Spinal cord (tissue), 10 donors: ENCODE data around the gene BPIFB2. TPM values are rescaled to one million over a fixed set of nuclear protein-coding genes. Genes with fewer than 3 reads are reported as not detected.

Source experiments
- DNase-seq, 6 donors: peaks; one replicate each; pipeline versions ENCODE4 v3.0.0 to v3.0.0-alpha.2; 2013 to 2015; ENCODE audit warnings: low spot score in 6 of 6, low read depth in 4 of 6
- H3K27ac ChIP-seq: one replicate; pipeline ENCODE4 v1.5.1; 2013; ENCODE audit warnings: low read depth, low read length, control low read depth
- H3K27me3 ChIP-seq: one replicate; pipeline ENCODE4 v1.6.1; 2013; ENCODE audit warnings: low read length; ENCODE audit not compliant: control insufficient read depth, insufficient read depth
- H3K36me3 ChIP-seq: one replicate; pipeline ENCODE4 v1.6.1; 2013; ENCODE audit warnings: low read length; ENCODE audit not compliant: control insufficient read depth, insufficient read depth
- H3K4me1 ChIP-seq: one replicate; pipeline ENCODE4 v1.6.1; 2013; ENCODE audit warnings: low read length; ENCODE audit not compliant: control insufficient read depth, insufficient read depth
- H3K4me3 ChIP-seq: one replicate; pipeline ENCODE4 v1.5.1; 2013; ENCODE audit warnings: low read depth, low read length, control low read depth
- H3K9me3 ChIP-seq: one replicate; pipeline ENCODE4 v1.6.1; 2013; ENCODE audit warnings: low read length; ENCODE audit not compliant: control insufficient read depth, insufficient read depth
- WGBS: methylation state at CpG from one replicate; pipeline ENCODE4 v1.1.5; 2013; ENCODE audit warnings: missing lambda C conversion rate; ENCODE audit not compliant: insufficient coverage; 5-methylcytosine and 5-hydroxymethylcytosine counted together
- polyA plus RNA-seq, 2 donors: library from polyadenylated mRNA; unstranded; fragments of 120-200 nt; gene quantifications; one replicate each; pipeline ENCODE4 v1.2.1, GENCODE V29; 2013; ENCODE audit not compliant: insufficient read length in 2 of 2
- total RNA-seq, 2 donors: library from RNA; depleted of rRNA in 1 of 2; stranded (reverse); fragments of 120-200 nt in 1 of 2; fragments of >200 nt in 1 of 2; gene quantifications; one replicate each; pipeline versions ENCODE4 v1.2.3 to v1.2.4, GENCODE V29; 2013 to 2014
- donor health status: healthy.

BPIFB2 gene
- total and polyA plus RNA-seq, 4 donors = 0.11 TPM; not detected in 3

GRCh38 chr20:33063271-33063670, 55.8 kb downstream of the BPIFB2 start:
- no peak overlapping the region for H3K27ac ChIP-seq
- no peaks in the 10 kb centered on the region for H3K9me3 ChIP-seq
- no peaks in the 10 kb centered on the region for H3K36me3 ChIP-seq
- no peaks in the 10 kb centered on the region for H3K27me3 ChIP-seq
- DNase-seq = no peak
- H3K4me3 ChIP-seq = no peak overlapping the region
- WGBS = 95% methylated on average over 6 of the region's 6 CpGs
- H3K4me1 ChIP-seq = peaks cover 20% of the 10 kb centered on the region

- Histone ChIP-seq H3K9me3 (no peaks in the 10 kb centered on the region), H3K36me3 (no peaks in the 10 kb centered on the region), H3K4me3 (no peak overlapping the region), H3K27ac (no peak overlapping the region), H3K27me3 (no peaks in the 10 kb centered on the region), H3K4me1 (peaks cover 20% of the 10 kb centered on the region)
- DNase-seq = no peak
- WGBS = 92% methylated on average over 10 of the region's 11 CpGs
Observed at GRCh38 chr20:33064572-33065287, 57.2 kb downstream of the BPIFB2 start.

DNA sequence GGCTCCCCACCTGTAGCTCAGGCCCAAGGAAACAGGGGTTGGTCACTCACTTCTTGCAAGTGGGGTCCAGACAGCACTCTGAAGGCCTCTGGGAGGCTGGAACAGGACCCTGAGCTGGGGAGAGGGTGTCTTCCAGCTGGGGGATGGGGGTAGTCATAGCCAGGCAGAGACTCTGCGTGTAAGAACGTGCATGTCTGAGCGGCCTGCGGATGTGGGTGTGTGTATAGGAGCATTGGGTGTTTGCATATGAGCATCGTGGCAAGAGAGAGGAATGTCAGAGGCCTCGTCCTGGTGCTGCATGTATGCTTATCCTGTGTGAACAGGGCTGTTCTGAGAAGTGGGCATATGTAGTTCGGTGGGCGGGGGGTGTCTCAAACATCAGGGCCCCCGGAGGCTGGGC, 58.3 kb downstream of the BPIFB2 start:
- Histone ChIP-seq H3K27ac (no peak overlapping the region), H3K4me1 (peaks cover 20% of the 10 kb centered on the region), H3K27me3 (no peaks in the 10 kb centered on the region), H3K4me3 (no peak overlapping the region), H3K36me3 (no peaks in the 10 kb centered on the region), H3K9me3 (no peaks in the 10 kb centered on the region)
- no peak for DNase-seq
- 82% methylated on average over 8 of the region's 9 CpGs for WGBS

GRCh38 chr20:33067806-33068205, 60.3 kb downstream of the BPIFB2 start:
- Histone ChIP-seq H3K4me1 (peaks cover 5% of the 10 kb centered on the region), H3K36me3 (no peaks in the 10 kb centered on the region), H3K9me3 (peaks cover 1% of the 10 kb centered on the region), H3K27ac (no peak overlapping the region), H3K4me3 (no peak overlapping the region), H3K27me3 (no peaks in the 10 kb centered on the region)
- 87% methylated on average over 3 of the region's 3 CpGs for WGBS
- no peak for DNase-seq

DNA sequence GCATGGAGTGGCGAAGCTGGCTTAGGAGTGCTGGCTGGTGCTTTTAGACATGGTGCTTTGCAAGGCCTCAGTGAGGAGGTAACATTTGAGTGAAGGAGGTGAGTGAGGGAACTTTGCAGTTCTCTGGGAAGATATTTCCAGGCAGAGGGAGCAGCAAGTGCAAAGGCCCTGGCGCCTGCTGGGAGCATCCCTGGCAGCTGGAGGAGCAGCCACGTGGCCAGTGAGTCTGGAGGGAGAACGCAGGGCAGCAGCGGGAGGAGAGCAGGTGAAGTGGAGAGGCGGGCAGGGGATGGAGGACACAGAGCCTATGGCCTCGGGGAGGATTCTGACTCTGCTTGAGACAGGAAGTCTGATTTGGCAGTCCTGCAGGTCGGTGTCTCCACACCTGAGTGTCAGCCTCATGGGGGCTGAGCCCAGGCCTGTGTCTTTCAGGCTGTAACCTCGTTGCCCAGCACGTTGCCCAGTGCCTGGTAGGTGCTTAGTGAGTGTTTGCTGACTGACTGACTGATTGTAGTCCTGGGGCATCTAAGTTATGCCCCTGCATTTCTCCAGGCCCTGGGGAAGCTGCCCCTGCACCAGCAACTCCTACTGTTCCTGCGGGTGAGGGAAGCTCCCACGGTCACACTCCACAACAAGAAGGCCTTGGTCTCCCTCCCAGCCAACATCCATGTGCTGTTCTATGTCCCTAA, 60.9 kb downstream of the BPIFB2 start:
- Histone ChIP-seq H3K36me3 (no peaks in the 10 kb centered on the region), H3K27ac (no peak overlapping the region), H3K4me1 (no peaks in the 10 kb centered on the region), H3K27me3 (no peaks in the 10 kb centered on the region), H3K4me3 (no peak overlapping the region), H3K9me3 (peaks cover 1% of the 10 kb centered on the region)
- DNase-seq = no peak
- 81% methylated on average over 12 of the region's 12 CpGs for WGBS

DNA sequence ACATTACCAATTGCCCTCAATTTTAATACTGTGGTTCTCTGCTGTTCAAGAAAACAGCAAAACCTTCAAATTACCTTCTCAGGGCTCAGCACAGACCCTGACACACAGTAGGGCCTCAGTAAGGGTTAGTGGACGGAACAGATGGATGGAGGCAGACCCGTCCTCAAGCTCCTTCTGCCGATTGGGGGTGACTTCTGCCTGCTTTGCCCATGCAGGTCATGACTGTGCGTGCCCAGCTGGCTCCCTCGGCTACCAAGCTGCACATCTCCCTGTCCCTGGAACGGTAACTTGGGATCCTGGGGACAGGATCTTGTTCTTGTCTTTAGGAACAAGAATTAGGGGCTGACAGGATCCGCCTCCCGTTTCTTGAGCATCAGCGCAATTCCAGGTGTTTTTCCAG, 62.2 kb downstream of the BPIFB2 start:
- Histone ChIP-seq H3K9me3 (peaks cover 1% of the 10 kb centered on the region), H3K4me1 (no peaks in the 10 kb centered on the region), H3K27ac (no peak overlapping the region), H3K4me3 (no peak overlapping the region), H3K36me3 (no peaks in the 10 kb centered on the region), H3K27me3 (no peaks in the 10 kb centered on the region)
- DNase-seq = no peak
- WGBS = 90% methylated on average over 9 of the region's 9 CpGs

- Histone ChIP-seq H3K27me3 (no peaks in the 10 kb centered on the region), H3K27ac (no peak overlapping the region), H3K9me3 (peaks cover 1% of the 10 kb centered on the region), H3K4me1 (no peaks in the 10 kb centered on the region), H3K4me3 (no peak overlapping the region), H3K36me3 (no peaks in the 10 kb centered on the region)
- DNase-seq = no peak
- 80% methylated on average over 16 of the region's 19 CpGs for WGBS
Observed at GRCh38 chr20:33070111-33071053, 62.9 kb downstream of the BPIFB2 start.

- Histone ChIP-seq H3K27ac (no peak overlapping the region), H3K4me1 (no peaks in the 10 kb centered on the region), H3K36me3 (no peaks in the 10 kb centered on the region), H3K9me3 (peaks cover 1% of the 10 kb centered on the region), H3K4me3 (no peak overlapping the region), H3K27me3 (no peaks in the 10 kb centered on the region)
- WGBS = 100% methylated on average over 3 of the region's 5 CpGs
- no peak for DNase-seq
Observed at GRCh38 chr20:33071198-33071597, 63.7 kb downstream of the BPIFB2 start.

GRCh38 chr20:33072362-33072761, 64.9 kb downstream of the BPIFB2 start:
- 96% methylated on average over 3 of the region's 4 CpGs for WGBS
- no peak overlapping the region for H3K27ac ChIP-seq
- H3K27me3 ChIP-seq = no peaks in the 10 kb centered on the region

More at GRCh38 chr20:33072362-33072761, 64.9 kb downstream of the BPIFB2 start:
- Histone ChIP-seq H3K4me1 (no peaks in the 10 kb centered on the region), H3K4me3 (no peak overlapping the region), H3K9me3 (peaks cover 1% of the 10 kb centered on the region), H3K36me3 (no peaks in the 10 kb centered on the region)
- DNase-seq = no peak
